ENCODE data around the gene SGIP1. TPM values are rescaled to one million over a fixed set of nuclear protein-coding genes. Genes with fewer than 3 reads are reported as not detected.
A peak's percentile ranks its signal among the peaks of the same experiment; 100 is the strongest.

The SGIP1 gene
- total RNA-seq, 1 donor from 2014 or later = 6.9 TPM

DNA sequence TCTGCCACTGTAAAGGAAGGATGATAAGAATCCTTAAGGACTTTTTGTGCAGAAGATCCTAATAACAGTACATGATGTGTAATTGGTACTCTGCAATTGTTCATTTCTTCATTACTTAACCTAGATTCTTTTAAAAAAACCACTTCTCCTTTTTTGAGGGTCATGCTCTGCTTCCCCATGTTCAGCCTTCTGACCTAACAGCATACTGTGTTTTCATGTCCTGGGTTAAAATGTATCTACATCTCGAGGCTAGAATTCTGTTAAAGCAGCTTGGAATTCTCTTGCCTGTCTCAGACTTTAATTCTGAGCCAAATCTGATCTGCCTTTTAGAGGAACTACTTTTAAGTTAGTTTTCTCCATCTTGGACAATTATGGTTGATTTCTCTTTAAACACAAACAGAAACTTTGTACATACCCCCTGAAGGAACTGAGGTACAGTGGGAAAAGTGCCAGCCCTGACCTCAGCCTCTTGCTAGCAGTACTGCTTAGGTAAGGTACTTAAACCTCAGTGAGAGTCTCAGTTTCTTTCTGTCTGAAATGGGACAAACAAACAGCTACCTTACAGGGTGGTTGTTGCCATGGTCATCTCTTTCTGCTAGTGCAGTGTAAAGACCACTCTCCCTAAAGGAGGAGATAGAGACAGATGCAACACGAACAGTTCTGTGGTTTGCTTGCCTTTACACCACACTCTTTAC is 115.1 kb downstream of the SGIP1 start:
- DNase-seq (ENCODE audit: low read depth) = peak; percentile 41
- TF ChIP-seq, protein P1, sequence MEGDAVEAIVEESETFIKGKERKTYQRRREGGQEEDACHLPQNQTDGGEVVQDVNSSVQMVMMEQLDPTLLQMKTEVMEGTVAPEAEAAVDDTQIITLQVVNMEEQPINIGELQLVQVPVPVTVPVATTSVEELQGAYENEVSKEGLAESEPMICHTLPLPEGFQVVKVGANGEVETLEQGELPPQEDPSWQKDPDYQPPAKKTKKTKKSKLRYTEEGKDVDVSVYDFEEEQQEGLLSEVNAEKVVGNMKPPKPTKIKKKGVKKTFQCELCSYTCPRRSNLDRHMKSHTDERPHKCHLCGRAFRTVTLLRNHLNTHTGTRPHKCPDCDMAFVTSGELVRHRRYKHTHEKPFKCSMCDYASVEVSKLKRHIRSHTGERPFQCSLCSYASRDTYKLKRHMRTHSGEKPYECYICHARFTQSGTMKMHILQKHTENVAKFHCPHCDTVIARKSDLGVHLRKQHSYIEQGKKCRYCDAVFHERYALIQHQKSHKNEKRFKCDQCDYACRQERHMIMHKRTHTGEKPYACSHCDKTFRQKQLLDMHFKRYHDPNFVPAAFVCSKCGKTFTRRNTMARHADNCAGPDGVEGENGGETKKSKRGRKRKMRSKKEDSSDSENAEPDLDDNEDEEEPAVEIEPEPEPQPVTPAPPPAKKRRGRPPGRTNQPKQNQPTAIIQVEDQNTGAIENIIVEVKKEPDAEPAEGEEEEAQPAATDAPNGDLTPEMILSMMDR (conservative IDR thresholded peaks at IDR 0.05; ENCODE audit: low read depth, low read length) = no peak
- no peak overlapping the region for H3K4me3 ChIP-seq (ENCODE audit: low read depth, low read length)

DNA sequence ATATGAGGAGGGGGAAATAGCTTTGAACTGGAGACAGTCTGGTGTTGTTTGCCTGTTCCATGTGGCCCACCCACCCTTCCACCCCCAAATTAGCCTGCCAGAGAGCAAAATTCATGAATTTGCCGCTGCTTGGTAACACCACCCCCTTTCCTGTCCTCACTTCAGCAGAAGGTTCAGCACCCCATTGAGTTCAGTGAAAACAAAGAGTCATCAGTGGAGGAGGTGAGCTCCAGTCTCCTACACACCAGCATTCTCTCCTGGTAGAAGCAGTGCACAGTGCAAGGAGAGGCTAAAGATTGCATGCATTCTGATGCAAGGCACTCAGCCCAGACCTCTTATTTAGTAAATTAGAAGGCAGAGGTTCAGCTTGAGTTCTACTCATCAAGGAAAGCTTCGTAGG is 118.6 kb downstream of the SGIP1 start:
- DNase-seq (ENCODE audit: low read depth) = no peak
- H3K4me3 ChIP-seq (ENCODE audit: low read depth, low read length) = no peak overlapping the region
- TF ChIP-seq, protein P1 (conservative IDR thresholded peaks at IDR 0.05; ENCODE audit: low read depth, low read length) = no peak

DNA sequence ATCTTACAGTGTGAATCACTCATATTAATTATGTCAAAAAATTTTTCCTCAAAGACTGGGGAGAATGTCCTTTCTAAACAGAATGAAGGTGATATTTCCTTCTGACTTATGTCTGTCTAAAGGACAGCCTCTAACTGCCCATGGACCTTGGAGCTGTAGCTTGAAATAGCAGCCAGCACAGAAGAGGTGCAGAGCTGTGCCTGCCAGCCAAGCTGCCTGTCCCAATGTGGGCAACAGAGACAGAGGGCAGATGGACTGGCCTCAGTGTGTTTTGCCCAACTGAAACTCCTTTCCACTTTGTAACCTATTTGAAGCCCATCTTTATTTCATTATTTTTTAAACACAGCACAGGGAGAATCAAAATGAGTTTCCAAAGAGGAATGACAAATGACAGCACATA is 120.7 kb downstream of the SGIP1 start:
- no peak for DNase-seq (ENCODE audit: low read depth)
- TF ChIP-seq, protein P1 (conservative IDR thresholded peaks at IDR 0.05; ENCODE audit: low read depth, low read length) = no peak
- no peak overlapping the region for H3K4me3 ChIP-seq (ENCODE audit: low read depth, low read length)

DNA sequence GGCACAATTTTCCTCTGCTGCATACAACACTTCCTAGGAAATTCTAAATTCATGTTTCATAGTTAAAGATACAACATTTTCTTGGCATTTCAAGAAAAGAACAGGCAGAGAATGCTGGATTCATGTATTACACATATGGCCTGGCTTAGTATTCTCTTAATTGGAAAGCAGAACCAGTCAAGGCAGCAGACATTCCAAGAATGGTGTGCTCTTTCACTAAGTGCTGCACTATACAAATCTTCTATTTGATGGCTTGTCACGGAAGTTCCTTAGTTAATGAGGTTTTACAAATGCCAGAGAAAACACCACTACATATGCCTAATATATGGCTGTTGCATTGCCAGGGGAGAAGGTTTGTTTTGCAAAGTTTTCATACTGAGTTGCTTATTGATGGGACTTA is 137.5 kb downstream of the SGIP1 start:
- TF ChIP-seq, protein P1 (conservative IDR thresholded peaks at IDR 0.05; ENCODE audit: low read depth, low read length) = no peak
- no peak for DNase-seq (ENCODE audit: low read depth)
- no peak overlapping the region for H3K4me3 ChIP-seq (ENCODE audit: low read depth, low read length)

DNA sequence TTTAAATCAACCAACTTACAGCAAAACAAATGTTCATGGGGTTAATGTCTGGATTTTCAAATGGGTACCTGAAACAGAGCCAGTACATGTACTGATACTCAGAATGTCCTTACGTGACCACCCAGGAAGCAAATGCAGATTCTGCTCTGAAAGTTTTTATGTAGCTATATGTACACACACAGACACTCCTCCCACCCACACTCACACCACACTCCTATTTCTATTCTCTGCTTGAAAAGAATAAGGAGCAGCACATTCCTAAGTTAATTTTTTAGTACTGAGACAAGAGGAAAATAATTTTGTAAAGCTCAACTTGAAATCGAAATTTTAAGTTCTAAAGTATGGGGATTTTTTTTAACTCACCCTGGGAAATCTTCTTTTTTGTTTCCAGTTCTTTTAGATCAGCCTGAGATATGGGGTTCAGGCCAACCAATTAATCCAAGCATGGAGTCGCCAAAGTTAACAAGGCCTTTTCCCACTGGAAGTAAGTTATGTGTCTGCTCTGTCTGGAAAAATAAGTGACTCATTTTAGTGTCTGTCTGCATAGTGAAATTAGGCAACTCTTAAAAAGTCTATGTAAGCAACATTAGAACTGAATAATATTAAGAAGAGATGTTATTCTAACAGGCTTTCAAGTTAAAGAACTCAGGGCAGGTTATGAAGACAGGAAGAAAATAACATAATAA is 142.8 kb downstream of the SGIP1 start:
- no peak overlapping the region for H3K4me3 ChIP-seq (ENCODE audit: low read depth, low read length)
- peak; percentile 59 for DNase-seq (ENCODE audit: low read depth)
- TF ChIP-seq, protein P1 (conservative IDR thresholded peaks at IDR 0.05; ENCODE audit: low read depth, low read length) = no peak

DNA sequence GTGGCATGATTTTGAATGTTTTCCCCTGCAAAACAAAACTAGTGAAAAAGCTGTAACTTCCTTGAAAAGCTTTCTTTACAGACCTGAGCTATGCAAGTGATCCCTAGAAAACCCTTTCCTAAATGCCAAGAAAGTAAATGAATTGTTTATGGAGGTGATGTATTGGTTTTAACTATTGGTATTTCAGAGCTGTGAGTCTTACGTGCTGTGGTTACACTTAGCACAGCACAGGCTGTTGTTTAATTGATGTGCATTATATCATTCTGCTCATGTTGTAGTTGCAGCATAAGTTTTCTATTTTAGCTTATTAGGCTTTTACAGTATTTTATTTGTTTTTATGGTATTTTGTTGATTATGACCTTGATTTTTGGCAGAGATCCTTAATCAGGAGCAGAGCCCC is 144.2 kb downstream of the SGIP1 start:
- DNase-seq (ENCODE audit: low read depth) = no peak
- H3K4me3 ChIP-seq (ENCODE audit: low read depth, low read length) = no peak overlapping the region
- TF ChIP-seq, protein P1 (conservative IDR thresholded peaks at IDR 0.05; ENCODE audit: low read depth, low read length) = no peak

DNA sequence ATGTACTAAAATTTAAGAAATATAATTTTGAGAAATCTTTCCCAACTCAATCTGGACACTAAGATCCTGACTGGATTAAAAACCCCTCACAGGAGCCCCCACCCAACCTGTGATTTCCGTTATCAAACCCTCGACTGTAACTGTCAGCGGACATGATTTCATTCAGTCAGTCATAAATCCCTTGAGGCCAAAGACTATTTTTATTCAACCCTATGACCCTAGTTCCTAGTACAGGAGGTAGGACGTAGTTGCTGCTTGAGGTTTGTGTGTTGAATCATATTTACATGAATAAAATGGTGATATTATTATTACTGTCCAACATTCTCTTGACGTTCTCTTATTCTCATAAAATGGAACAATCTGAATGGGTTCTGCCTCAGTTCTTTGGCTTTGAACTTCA is 145.2 kb downstream of the SGIP1 start:
- no peak for DNase-seq (ENCODE audit: low read depth)
- TF ChIP-seq, protein P1 (conservative IDR thresholded peaks at IDR 0.05; ENCODE audit: low read depth, low read length) = no peak
- H3K4me3 ChIP-seq (ENCODE audit: low read depth, low read length) = no peak overlapping the region
